Measurements from ENCODE around the gene HAPLN3.

HAPLN3 gene

DNA sequence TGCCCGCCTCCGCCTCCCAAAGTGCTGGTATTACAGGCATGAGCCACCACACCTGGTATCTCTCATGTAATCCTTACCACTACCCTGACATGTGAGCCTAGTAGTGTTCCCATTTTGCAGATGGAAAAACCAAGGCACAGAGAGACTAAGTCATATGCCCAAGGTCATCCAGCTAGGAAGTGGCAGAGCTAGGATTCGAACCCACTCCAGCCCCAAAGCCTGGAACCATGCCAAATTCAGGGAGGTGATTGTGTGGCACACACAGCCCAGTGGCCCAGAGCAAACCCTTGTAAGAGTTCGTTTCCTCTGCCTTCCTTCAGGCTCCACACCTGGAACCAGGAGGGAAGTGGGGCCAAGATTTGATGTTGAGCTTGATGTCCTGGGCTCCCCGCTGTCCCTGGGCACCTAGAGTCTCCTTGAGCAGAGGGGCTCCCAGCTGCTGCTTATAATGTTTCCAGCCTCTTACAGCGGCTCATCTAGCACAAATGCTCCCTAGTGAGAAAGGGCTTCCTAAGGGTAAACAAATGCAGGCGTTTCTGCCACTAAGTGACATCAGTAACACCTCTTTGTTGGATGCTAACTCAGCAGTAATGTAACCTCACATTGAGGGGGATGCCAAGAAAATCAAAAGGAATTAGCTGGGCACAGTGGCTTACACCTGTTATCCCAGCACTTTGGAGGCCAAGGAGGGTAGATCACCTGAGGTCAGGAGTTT lies 3.6 kb downstream of the HAPLN3 start:
- DNase-seq, result no peak

DNA sequence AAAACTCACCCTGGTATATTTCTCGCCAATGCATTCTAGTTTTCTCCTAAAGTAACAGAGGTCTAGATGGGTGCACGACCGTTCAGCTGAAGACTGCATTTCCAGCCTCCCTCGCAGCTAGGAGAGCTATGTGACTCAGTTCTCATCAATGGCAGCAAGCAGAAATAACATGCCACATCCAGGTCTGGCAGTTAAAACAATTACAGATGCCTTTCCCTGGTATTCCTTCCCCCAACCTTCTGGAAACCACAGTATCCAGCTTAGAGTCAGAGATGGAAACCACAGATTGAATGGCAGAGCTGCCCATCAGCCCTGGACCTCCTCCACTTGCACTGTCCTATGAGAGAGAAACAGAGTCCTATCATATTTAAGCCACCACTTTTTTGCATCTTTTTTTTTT lies 4.8 kb downstream of the HAPLN3 start:
- DNase-seq, result no peak

DNA sequence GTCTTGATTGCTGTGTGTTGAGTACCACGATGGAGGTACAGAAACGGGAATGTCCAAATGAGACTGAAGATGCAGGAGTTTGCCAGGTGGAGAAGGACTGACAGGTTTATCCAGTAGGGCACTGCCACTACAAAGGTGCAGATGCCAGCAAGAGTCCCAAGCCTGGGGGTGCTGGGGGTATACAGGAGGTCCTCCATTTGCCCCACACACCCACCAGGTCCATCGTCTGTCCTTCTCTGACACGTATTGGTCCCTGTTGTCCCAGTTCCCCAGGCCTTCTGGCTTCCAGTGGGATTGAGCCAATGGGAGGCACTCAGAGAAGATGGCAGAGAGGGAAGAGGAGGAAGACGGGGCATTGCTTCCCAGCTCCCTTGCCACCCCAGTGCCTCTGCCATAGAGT lies 6.6 kb downstream of the HAPLN3 start:
- no peak for DNase-seq

DNA sequence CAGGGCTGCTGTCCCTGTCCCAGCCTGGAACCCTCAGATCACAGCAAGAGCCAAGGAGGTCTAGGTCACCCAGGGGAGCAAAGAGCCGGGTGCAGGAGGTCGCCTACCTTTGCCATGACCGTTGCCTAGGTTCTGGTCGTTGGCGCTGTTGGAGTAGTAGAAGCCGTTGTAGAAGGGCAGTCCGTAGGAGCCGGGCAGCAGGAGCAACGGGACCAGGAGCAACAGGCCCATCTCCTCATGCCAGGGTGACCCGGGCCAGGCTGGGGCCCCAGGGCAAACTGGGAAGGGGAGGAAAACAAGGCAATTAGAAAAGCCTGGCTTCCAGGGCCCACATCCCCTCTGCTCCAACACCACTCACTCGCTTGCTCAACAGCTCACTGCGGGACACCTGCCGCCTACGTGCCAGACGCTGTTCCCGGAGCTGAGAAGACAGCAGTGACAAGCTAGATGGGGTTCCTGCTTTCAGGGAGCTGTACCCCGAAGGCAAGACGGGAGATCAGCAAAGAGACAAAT lies 8.2 kb downstream of the HAPLN3 start:
- DNase-seq, result no peak

DNA sequence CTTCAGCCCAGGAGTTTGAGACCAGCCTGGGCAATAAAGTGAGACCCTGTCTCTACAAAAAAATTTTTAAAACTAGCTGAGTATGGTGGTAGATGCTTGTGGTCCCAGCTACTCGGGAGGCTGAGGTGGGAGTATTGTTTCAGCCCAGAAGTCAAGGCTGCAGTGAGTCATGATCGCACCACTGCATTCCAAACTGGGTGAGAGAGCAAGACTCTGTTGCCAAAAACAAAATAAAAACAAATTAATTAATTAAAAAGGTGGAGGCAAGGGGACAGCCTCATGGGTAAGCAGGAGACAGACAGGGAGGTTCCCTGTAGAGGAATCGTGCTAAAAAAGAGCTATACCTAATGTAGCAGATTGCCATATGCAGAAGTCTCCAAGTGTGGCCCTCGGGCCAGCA lies 12.6 kb downstream of the HAPLN3 start:
- DNase-seq, result no peak

DNA sequence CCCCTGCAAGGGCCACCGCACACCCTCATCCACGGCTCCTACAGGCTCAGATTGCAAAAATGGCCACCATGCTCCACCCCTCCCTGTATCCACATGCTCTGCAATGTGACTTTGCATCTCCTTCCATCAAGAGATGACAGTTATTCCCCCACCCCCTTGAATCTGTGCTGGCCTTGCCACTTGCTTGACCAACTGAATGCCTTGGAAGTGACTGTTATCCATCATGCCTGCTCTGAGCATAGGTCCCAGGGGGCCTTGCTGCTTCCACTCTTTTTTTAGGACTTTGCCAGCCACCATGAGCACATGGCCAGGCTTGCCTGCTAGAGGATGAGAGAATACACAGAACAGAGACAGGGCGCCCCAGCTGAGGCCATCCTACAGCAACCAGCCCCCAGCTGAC lies 13.6 kb downstream of the HAPLN3 start:
- no peak for DNase-seq

DNA sequence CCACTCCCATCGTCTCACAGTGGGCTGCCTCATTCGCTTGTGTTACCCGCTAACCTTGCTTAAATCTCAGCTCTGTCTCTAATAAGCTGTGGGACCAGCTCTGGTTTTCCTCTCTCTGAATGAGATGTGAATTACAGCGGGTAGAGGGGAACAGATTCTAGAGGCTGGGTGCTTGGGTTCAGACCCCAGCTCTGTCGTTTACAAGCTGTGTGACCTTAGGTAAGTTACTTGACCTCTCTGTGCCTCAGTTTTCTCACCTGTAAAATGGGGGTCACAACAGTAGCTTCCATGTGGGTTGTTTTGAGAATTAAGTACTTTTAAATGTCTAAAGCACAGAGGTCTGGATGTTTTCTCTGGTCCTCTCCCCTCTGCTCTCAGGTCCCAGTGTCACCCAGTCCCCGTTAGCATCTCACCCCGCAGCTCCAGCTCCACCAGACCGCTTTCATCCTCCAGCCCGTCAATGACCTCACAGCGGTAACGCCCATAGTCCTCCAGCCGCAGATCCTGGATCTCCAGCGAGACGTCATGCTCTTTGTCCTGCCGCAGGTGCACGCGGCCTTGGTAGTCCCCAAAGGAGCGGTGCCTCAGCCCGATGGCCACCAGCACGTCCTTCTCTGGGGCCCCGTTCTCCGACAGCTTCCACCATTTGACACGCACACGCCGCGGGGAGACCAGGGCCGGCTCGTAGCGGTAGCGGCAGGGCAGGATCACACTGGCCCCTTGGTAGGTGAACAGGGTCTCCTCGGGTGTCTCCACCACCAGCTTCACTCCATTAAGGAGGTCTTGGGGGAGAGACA lies 14.2 kb downstream of the HAPLN3 start:
- DNase-seq, result no peak

DNA sequence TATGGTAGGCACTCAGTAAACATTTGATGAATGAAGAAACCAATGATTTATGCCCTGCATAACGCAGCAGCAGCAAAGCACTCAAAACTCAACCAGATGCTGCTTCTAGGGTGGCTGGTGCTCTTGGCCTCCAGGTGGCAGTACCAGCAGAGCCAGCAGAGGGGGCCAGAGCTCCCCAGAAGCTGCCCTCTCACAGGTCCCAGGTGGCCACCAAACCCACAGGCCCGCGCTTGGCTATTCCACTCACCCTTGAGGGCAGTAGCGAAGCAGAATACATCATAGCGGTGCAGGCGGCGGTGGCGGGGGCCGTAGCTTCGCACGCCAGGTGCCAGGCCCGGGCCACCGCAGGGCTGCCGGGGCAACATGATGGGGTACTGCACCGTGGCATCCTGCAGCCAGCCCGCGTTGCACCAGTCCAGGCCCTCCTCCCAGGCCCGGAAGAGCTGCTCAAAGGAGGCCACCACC lies 16.6 kb downstream of the HAPLN3 start:
- peak; percentile 45 for DNase-seq

DNA sequence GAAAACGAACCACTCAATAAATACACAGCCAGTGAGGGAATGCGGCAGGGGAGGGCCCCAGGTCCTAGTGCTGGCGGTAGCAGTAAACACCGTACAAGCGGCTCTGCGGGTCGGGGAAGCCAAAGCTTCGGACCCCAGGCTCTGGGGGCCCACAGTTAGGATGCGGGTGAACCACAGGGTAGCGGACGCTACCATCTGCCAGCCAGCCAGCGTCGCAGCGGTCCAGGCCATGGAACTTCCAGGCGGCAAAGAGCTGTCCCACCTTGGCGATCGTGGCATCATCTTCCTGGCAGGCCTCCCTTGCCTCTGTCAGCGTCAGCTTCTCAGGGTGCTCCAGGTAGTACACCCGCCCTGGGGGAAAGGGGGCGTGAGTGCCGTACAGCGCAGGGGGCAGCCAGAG lies 17.4 kb downstream of the HAPLN3 start:
- no peak for DNase-seq

DNA sequence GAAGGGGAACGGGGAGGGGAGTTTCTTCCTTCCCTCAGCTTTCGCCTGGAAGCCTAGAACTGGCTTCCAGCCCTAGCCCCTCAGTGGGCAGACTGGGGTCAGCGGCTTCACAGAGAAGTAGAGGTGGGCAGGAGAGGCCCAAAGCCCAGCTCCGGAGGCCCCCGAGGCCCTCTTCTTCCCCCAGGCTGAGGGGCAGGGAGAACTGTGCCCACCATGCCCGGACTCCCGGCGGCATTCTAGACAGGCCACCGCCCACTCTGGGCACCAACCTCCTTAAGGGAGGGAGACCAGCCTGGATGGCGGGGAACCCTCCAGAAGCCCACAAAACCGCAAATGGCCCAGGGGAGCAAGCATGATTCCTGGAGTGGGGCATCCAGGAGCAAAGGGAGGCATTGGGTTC lies 17.9 kb downstream of the HAPLN3 start:
- no peak for DNase-seq

DNA sequence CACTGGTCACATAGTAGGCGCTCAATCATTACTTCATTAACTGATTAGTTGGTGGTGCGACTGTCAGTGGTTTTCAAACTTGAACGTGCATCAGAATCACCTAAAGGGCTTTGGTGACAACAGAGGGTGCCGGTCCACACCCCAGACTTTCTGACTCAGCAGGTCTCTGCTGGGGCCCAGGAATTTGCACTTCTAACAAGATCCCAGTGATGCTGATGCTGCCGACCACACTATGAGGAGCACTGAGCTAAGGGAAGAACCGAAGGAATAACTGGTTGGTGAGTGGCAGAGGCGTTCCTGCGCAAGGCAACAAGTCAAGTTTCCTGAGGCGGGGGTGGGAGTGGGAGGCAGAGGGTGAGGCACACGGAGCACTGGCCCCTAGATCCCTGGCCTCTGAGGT lies 18.8 kb downstream of the HAPLN3 start:
- no peak for DNase-seq

DNA sequence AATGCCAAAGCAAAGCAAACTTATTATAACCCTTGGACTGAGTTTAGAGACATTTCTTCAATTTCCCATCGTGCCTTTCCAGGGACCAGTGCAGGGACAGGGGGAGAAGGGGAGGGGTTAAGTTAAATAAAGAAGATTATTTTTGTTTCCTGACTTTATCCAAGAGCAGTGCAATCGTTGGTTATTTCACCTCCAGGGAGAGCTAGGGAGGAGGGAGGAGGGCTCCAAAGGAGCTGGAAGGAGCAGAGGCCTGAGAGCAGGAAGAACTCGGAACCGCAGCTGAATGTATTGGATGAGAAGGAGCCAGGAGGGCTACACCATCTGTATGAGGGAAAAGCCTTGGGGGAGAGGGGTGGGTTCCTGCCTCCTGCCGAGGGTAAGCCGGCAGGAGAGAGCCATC lies 20.7 kb downstream of the HAPLN3 start:
- DNase-seq, result no peak

DNA sequence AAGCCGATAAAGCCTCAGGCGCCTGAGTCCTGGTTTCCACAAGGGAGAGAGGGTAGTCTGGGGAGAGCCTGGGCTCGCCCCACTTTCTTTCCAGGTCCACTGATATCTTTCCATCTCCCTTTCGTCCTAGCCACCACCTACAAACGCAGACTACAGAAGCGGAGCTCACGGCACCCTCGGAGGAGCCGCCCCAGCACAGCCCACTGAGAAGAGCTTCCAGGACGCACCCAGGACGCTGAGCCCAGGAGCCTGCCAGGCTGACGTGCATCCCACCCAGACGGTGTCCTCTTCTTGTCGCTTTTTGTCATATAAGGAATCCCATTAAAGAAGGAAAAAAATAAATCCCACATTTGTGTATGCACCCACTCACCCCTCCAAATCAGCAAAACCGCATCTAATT lies 21.1 kb downstream of the HAPLN3 start:
- DNase-seq, result no peak

DNA sequence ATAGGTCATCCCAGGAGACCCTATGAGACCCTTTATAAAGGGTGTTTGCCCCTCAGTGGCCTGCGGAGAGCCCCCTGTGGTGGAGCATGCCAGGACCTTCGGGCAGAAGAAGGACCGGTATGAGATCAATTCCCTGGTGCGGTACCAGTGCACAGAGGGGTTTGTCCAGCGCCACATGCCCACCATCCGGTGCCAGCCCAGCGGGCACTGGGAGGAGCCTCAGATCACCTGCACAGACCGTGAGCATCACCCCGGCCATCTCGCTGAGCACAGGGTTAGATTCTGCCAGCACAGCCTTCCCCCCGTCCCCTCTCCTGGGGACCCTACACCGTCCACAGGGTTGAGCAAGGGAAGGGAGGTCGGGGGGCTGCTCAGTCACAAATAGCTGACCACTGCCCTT lies 21.6 kb downstream of the HAPLN3 start:
- no peak for DNase-seq

DNA sequence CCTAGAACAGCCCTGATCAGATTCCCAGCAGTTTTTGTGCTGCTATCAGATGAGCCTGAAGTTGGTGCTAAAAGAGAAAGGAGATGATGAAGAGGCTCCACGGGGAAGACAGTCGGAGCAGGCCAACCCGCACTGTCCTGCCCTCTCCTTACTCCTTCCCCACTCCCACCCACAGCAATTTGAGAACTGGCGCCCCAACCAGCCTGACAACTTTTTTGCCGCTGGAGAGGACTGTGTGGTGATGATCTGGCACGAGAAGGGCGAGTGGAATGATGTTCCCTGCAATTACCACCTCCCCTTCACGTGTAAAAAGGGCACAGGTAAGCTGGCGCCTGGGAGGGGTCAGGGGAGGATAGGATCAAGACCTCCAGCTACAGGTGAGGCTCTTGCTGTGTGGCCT lies 22.6 kb downstream of the HAPLN3 start:
- no peak for DNase-seq

DNA sequence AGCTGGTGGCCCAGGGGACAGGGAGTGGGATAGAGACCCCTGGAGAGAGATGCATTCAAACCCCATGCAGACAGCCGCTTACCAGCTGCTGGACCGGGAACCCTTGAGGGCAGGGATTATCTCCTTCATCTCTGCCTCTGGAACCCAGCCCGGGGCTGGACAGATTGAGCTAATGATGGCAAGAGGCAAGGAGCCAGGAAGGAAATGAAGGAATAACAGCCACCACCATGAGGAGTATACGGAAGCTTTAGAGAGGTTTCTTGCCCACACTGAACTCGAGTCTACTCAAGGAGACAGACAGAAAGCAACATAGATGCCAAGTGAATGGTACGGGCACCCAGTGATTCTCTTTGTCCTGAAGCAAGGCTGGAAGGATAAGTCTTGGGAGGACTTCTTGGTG lies 23.2 kb downstream of the HAPLN3 start:
- DNase-seq, result no peak

DNA sequence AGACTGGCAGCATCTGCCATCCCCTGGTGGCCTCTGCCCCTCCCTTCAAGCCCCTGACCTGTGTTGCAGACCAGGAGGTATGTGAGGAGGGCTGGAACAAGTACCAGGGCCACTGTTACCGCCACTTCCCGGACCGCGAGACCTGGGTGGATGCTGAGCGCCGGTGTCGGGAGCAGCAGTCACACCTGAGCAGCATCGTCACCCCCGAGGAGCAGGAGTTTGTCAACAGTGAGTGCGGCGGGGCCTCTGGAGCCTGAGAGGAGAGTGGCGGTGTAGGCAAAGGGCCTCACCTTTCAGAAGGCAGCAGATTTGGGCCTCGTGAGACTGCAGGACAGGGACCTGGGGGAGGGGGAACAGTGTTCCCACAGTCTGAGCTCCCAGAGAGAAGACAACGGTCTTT lies 24.0 kb downstream of the HAPLN3 start:
- DNase-seq, result no peak

DNA sequence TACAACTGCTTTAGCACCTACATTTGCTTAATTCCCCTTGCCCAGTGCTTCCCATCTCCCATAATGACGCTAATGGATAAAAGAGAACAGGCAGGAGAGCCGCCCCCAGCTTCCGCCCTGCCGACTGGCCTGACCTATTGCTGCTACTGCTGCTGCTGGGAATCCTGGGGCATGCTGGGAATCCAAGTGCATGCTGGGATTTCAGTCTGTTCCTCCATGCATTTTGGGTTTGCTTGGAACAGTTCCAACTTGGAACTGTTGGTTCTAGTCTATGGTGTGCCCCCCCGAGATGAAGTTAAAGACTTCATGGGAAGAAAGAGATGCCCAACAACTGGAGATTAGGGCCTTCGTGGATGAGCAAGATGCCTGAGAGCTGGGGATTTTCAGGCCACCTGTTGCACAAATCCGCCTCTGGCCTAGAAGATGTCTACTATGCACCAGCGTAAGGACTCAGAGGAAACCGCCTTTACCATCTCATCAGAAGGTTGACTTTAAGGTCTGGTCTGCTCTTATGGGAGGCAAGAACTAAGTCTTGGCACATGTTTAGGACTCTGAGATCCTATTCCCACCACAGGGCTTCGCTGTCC lies 29.0 kb downstream of the HAPLN3 start:
- DNase-seq, result no peak

DNA sequence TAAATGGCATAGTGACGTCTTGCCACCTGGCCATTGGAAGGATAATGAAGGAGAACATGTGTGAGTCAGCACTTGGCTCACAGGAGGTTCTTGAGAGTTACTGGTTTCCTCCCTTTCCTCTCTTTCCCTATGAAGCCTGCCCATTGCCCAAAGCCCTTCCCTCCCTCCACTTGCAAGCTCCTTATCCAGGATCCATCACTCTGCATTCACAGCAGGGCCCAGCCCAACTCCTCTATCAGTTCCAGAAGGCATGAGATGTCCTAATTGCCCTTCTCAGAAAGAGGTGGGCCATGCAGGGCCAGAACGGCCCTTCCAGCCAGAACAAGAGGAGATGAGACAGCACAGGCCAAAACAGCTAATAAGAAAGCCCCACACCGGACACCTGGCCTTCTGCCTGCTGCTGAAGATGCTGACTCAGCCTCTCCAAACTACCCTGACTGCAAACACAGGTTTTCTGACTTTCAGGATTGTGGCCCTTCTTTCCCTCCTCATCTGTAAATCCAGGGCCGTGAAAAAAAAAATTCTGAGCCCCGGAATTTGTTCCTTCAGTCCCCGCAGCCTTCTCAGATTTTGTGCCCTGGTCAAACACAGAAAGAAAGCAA lies 29.7 kb downstream of the HAPLN3 start:
- no peak for DNase-seq

DNA sequence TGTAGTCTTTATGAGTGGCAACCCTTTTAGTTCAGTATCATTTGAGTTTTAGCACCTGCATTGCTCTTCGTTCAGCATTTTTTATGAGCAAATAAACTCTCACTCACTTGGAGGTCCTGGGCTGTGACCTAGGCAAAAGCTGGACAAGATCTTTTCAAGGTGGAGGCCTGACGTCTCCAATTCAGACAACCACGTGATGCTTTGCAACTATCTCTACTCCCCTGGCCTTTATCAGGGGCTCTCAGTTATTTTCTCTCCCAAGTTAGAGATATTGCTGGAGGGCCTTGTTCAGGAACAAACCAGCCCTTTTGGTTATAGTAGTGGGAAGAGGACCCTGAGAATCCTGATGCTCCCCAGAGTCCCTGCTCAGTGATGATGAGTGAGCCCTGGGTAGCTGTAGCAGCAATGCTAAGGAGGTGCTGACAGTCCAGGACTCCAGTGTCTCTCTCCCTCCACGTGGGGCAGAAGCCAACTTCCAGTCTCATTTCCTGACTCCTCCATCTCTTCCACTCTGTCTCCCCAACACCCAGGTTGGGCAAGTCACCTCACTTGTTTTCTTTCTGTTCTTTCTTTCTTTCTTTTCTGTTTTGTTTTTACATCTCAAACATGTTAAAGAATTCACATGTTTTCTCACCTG lies 30.4 kb downstream of the HAPLN3 start:
- no peak for DNase-seq

DNA sequence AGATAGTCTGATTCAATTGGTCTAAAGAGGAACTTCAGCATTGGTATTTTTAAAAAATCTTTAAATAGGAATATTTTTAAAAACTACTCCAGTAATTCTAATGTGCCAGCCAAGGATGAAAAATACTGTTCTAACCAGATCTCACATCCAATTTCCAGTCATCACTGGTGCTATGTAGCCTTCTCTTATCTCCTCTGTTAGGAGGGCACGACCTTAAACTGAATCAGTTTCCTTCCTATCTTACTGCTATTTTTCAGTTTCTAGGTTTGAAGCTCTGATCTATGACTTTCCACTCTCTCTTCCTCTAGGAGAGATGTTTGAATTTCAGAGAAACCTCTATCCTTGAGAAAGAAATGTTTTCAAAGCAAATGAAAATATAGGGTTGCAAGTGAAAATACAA lies 31.9 kb downstream of the HAPLN3 start:
- no peak for DNase-seq

DNA sequence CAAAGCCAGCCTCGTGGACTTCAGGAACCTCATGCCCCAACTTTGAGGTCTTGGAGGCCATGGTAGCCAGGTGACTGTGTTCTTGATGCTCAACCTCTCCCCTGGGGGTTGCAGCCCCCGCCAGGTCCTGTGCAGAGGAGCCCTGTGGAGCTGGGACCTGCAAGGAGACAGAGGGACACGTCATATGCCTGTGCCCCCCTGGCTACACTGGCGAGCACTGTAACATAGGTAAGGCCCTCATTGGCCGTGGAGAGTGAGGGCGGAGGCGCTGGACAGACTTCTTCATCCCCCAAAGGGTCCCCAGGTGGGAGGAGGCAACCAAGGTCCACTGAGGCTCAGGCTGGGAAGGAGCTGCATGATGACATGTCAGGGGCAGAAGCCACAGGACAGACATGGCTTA lies 35.1 kb downstream of the HAPLN3 start:
- no peak for DNase-seq

DNA sequence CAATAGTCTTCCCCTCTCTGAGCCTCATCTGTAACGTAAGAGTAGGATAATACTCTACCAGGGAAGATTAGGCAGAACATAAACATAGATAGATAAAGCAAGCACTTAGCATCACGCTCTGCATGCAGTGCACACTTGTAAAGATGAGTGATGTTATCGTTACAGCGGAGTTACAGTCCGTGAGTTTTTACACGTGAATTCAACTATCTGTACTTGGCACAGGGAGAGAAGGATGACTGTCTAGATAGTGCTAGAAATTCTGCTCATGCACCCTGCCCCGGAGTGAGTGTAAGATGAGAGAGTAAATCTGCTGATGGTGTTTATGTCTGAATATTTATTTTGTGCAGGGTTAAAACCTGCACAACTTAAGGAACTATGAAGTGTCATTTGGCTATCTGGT lies 35.8 kb downstream of the HAPLN3 start:
- DNase-seq, result no peak
